ENCODE results near the gene MRPL21.

Gene MRPL21

DNA sequence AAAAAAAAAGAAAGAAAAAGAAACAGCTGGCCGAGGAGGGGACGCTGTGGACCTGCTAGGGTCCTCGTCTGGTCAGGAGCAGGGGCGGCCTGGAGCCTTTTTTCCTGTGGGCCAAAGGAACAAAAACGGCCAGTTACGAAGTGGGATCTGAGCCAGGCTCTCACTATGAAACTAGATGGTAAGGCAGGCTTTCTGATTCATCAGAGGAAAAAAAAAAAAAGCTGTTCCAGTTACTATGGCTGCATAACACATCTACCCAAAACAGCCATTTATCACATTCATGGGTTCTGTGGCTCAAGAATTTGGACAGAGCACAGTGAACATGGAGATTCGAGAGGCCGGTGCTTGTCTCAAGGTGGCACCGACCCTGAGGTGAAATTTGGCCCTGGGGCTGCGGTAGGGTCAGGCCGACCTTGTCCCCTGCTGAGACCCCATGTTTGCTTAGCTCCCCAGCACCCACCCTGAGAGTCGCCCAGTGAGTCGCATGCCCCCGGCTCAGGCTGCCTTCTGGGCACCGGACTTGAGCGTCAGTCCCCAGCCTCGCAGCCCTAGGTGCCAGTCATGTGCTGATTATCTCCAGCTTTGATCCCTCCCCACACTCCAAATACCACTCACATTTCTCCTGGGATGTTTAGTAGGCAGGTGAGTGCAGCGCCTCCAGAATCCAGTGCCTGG lies 42.9 kb upstream of the MRPL21 start:
- TF ChIP-seq, protein P1, sequence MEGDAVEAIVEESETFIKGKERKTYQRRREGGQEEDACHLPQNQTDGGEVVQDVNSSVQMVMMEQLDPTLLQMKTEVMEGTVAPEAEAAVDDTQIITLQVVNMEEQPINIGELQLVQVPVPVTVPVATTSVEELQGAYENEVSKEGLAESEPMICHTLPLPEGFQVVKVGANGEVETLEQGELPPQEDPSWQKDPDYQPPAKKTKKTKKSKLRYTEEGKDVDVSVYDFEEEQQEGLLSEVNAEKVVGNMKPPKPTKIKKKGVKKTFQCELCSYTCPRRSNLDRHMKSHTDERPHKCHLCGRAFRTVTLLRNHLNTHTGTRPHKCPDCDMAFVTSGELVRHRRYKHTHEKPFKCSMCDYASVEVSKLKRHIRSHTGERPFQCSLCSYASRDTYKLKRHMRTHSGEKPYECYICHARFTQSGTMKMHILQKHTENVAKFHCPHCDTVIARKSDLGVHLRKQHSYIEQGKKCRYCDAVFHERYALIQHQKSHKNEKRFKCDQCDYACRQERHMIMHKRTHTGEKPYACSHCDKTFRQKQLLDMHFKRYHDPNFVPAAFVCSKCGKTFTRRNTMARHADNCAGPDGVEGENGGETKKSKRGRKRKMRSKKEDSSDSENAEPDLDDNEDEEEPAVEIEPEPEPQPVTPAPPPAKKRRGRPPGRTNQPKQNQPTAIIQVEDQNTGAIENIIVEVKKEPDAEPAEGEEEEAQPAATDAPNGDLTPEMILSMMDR (conservative IDR thresholded peaks at IDR 0.05; ENCODE audit: low read depth, low read length): no peak
- DNase-seq (ENCODE audit: low read depth): peak; percentile 36
- no peak overlapping the region for H3K4me3 ChIP-seq (ENCODE audit: low read length)

DNA sequence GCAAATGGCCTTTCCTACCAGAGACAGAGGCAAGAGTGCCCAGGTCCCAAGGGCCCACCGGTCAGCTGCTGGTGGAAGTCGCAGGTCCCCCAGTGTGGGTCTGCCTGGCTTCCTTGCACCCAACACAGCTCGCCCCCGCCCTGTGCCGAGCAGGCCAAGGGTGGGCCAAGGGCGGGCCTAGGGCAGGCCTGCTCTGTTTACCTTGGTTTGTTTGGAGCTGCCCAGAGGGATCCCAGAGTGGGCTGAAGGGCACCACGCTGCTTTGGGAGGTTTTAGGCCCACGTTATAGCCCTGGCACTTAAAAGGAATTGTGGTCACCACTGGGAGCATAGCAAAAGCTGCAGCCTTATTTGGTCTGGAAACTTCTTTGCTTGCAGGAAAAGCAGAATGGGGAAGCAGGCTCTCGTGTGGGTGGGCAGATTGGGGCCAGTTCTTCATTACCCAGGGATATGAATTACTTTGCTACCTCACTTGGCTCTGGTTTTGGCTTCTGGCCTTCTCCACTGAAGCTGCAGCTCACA lies 39.2 kb upstream of the MRPL21 start:
- TF ChIP-seq, protein P1 (conservative IDR thresholded peaks at IDR 0.05; ENCODE audit: low read depth, low read length): no peak
- no peak for DNase-seq (ENCODE audit: low read depth)
- no peak overlapping the region for H3K4me3 ChIP-seq (ENCODE audit: low read length)

DNA sequence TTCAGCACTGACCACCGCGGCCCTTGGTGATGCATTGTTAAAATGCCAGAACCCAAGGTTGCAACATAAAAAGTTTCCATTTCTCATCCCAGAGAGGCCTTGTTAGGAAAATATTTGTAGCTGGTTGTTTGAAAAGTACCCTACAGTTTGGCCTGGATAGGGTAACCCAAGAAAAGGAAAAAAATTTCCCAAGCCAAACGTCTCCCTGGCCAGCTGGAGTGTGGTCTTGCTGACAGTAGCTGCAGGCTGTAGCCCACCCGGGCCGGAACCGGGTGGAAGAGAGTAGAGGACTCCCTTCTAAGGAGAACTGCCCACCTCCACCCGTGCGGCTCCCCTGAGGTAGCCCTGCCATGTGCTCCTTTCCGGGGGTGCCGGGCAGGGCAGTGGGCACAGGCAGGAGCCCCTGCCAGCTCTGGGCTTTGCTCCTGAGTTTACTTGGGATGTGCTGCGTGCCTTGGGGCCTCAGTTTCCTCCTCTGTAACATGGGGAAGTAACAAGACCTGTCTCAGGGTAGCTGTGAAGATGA lies 38.5 kb upstream of the MRPL21 start:
- TF ChIP-seq, protein P1 (conservative IDR thresholded peaks at IDR 0.05; ENCODE audit: low read depth, low read length): no peak
- no peak overlapping the region for H3K4me3 ChIP-seq (ENCODE audit: low read length)
- DNase-seq (ENCODE audit: low read depth): no peak

DNA sequence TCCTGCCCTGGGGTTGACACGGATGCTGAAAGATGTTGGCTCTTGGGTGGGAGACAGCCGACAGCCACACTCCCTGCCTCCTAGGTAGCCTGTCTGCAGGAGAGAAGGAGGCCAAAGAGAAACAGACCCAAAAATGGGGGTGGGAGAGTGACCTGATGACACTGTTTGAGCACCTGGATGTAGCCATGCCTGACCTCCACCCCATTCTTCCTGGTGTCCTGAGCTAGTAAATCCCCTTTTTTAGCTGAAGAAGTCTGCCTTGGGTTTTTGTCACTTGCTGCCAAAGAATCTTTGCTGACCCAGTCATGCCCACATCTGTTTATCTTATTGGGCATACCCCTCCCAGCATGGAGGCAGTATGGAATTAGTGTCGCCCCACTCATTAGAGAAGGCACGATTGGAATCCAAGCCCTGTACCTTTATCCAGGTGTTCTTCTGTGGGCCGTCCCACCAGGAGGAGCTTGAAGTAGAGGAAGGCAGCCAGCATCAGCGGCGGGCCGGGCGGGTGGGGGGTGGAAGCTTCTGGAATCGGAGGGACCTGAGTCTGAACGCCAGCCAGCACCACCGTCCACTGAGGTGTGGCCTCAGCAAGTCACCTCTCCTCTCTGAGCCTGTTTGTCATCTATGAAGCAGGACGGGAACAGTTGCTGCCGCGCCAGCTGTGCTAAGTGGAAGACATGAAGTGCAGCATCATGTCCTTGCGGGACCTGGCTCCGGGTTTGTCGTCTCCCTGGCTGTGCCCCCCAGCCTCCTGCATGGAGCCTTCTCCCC lies 37.9 kb upstream of the MRPL21 start:
- TF ChIP-seq, protein P1 (conservative IDR thresholded peaks at IDR 0.05; ENCODE audit: low read depth, low read length): no peak
- no peak overlapping the region for H3K4me3 ChIP-seq (ENCODE audit: low read length)
- no peak for DNase-seq (ENCODE audit: low read depth)

DNA sequence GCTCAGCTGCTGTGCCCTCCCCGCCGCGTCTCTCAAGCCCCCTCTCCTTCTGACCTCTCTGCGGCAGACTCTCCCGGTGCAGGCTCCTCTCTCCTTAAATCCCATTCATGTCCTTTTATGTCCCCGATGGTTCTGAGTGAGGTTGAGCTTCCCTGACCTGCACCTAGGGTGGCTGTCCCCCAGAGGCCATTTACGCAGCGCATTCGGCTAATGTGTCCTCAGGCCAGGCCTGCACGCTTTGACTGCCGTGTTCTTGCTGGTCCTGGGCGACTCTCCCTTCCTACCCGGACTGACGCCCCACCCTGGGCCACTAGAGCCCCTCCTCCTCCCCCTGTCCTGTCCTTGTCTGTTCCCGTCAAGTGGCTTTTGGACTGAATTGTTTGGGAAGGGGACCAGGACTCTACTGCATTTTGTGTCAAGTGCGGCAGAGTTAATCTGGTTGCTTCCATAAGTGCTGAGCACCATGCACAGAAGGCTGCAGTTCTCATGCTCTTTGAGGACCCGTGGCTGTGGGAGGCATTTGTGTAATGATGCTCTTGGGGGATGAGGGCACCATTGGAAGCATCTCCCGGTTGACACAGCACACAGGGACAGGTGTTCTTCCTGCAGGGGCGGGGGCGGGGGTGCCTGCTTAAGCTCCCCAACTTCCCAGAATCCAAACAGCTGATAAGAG lies 37.2 kb upstream of the MRPL21 start:
- no peak for DNase-seq (ENCODE audit: low read depth)
- TF ChIP-seq, protein P1 (conservative IDR thresholded peaks at IDR 0.05; ENCODE audit: low read depth, low read length): no peak
- H3K4me3 ChIP-seq (ENCODE audit: low read length): no peak overlapping the region

DNA sequence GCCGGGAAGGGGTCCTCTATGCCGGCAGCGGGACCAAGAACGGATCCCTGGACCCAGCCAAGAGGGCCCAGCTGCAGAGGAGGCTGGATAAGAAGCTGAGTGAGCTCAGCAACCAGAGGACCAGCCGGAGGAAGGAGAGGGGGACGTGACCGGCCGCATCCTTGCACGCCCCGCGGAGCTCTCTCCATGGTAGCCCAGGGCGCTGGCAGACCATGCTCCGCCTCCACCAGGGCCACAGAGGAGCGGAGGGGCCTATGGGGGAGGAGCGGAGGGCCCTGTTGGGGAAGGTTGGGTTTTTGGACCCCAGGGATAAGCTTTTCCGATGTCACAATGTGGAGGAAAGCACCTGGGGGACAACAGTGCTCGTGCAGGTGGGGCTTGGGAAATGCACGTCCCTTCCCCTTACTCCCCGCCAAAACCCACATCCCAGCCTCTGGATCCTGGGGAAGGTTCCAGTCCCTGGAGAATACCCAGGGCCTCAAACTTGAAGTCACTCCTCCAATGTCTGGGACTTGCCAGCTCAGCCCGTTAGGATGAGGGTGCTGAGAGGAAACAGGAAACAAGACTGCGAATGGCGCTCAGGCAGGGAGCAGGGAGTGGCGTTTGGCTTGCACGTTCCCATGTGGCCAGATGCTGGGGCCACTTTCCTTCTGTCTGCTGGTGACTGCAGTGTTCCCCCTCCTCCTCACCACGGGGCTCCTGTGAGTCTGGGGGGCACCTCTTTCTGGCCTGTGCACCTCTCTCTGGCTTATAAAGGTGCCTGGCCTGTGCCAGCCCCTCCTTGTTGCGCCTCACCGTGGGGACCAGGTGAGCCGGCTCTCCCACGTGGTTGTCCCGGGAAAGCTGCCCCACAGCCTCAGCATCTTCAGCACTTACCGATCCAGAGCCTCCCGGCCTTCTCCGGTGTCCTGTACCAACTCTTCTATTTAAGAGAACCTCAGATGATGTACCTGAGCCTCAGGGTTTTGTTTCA lies 36.2 kb upstream of the MRPL21 start:
- DNase-seq (ENCODE audit: low read depth): no peak
- TF ChIP-seq, protein P1 (conservative IDR thresholded peaks at IDR 0.05; ENCODE audit: low read depth, low read length): no peak
- no peak overlapping the region for H3K4me3 ChIP-seq (ENCODE audit: low read length)
